Hindlimb muscle (tissue), 1 donor: ENCODE measurements around the gene NKAIN2. TPM values are rescaled to one million over a fixed set of nuclear protein-coding genes. Genes with fewer than 3 reads are reported as not detected.
"Not testable (repeated sequence)": the region's sequence is repeated elsewhere in the genome, so short reads cannot be mapped to it uniquely, and the experiment has no call there.

ENCODE experiments used
- DNase-seq: peaks from one replicate; pipeline ENCODE4 v3.0.0-alpha.2; 2013
- polyA plus RNA-seq: library from polyadenylated mRNA; unstranded; fragments of 120-200 nt; gene quantifications from one replicate; pipeline ENCODE4 v1.2.1, GENCODE V29; 2013; ENCODE audit not compliant: insufficient read length

NKAIN2 gene
- polyA plus RNA-seq, 1 donor, result 5.2 TPM

- DNase-seq, result no peak
These were observed 818.7 kb downstream of the NKAIN2 start for GRCh38 chr6:124622351-124622750.

GRCh38 chr6:124633655-124634054 is 830.0 kb downstream of the NKAIN2 start:
- no peak for DNase-seq

GRCh38 chr6:124640432-124640831 is 836.8 kb downstream of the NKAIN2 start:
- DNase-seq, result no peak

- no peak for DNase-seq
These were observed 852.2 kb downstream of the NKAIN2 start for GRCh38 chr6:124655866-124656265.

- DNase-seq, result no peak
These were observed 854.4 kb downstream of the NKAIN2 start for GRCh38 chr6:124658053-124658452.

GRCh38 chr6:124659427-124659826 is 855.8 kb downstream of the NKAIN2 start:
- DNase-seq, result no peak

- no peak for DNase-seq
These were observed 856.5 kb downstream of the NKAIN2 start for GRCh38 chr6:124660185-124660584.

- DNase-seq, result no peak
These were observed 857.5 kb downstream of the NKAIN2 start for GRCh38 chr6:124661097-124661661.

GRCh38 chr6:124668028-124668427 is 864.4 kb downstream of the NKAIN2 start:
- no peak for DNase-seq

- no peak for DNase-seq
These were observed 866.2 kb downstream of the NKAIN2 start for GRCh38 chr6:124669713-124670480.

- no peak for DNase-seq
These were observed 867.1 kb downstream of the NKAIN2 start for GRCh38 chr6:124670801-124671200.

GRCh38 chr6:124671324-124671723 is 867.7 kb downstream of the NKAIN2 start:
- no peak for DNase-seq

- DNase-seq, result no peak
These were observed 870.4 kb downstream of the NKAIN2 start for GRCh38 chr6:124674042-124674441.

- no peak for DNase-seq
These were observed 872.4 kb downstream of the NKAIN2 start for GRCh38 chr6:124676033-124676432.

GRCh38 chr6:124677874-124678273 is 874.2 kb downstream of the NKAIN2 start:
- DNase-seq, result no peak

- no peak for DNase-seq
These were observed 875.7 kb downstream of the NKAIN2 start for GRCh38 chr6:124679387-124679786.

- no peak for DNase-seq
These were observed 879.1 kb downstream of the NKAIN2 start for GRCh38 chr6:124682751-124683150.

GRCh38 chr6:124683507-124683906 is 879.8 kb downstream of the NKAIN2 start:
- no peak for DNase-seq

- no peak for DNase-seq
These were observed 881.0 kb downstream of the NKAIN2 start for GRCh38 chr6:124684621-124685020.

GRCh38 chr6:124688369-124688768 is 884.7 kb downstream of the NKAIN2 start:
- DNase-seq, result no peak

GRCh38 chr6:124694139-124694705 is 890.6 kb downstream of the NKAIN2 start:
- DNase-seq, result no peak

- DNase-seq, result no peak
These were observed 895.4 kb downstream of the NKAIN2 start for GRCh38 chr6:124699038-124699437.

- DNase-seq, result no peak
These were observed 899.9 kb downstream of the NKAIN2 start for GRCh38 chr6:124703541-124703940.

- DNase-seq, result not testable (repeated sequence)
These were observed 908.9 kb downstream of the NKAIN2 start for GRCh38 chr6:124712532-124712931.
